GOT3 (cell line): ENCODE results near the gene PTPRD.

Source experiments
- DNase-seq: peaks from one replicate; lab custom pipeline; 2025; ENCODE audit warnings: mixed read lengths; lab: John Stamatoyannopoulos, UW

Gene PTPRD

GRCh38 chr9:9754186-9754585 lies 858.6 kb downstream of the PTPRD start:
- DNase-seq = no peak

- no peak for DNase-seq
These were observed 859.5 kb downstream of the PTPRD start for GRCh38 chr9:9753266-9753665.

GRCh38 chr9:9752722-9753121 lies 860.1 kb downstream of the PTPRD start:
- DNase-seq = no peak

GRCh38 chr9:9751996-9752395 lies 860.8 kb downstream of the PTPRD start:
- DNase-seq = no peak

- no peak for DNase-seq
These were observed 862.1 kb downstream of the PTPRD start for GRCh38 chr9:9750719-9751118.

GRCh38 chr9:9749591-9749990 lies 863.2 kb downstream of the PTPRD start:
- DNase-seq = no peak

- no peak for DNase-seq
These were observed 865.0 kb downstream of the PTPRD start for GRCh38 chr9:9747787-9748186.

- no peak for DNase-seq
These were observed 866.0 kb downstream of the PTPRD start for GRCh38 chr9:9746826-9747225.

- no peak for DNase-seq
These were observed 869.0 kb downstream of the PTPRD start for GRCh38 chr9:9743822-9744221.

- no peak for DNase-seq
These were observed 882.6 kb downstream of the PTPRD start for GRCh38 chr9:9730174-9730573.

GRCh38 chr9:9729082-9729481 lies 883.7 kb downstream of the PTPRD start:
- DNase-seq = no peak

GRCh38 chr9:9719373-9720112 lies 893.3 kb downstream of the PTPRD start:
- DNase-seq = no peak

- no peak for DNase-seq
These were observed 894.1 kb downstream of the PTPRD start for GRCh38 chr9:9718691-9719090.

- no peak for DNase-seq
These were observed 933.4 kb downstream of the PTPRD start for GRCh38 chr9:9679433-9679832.

- DNase-seq = no peak
These were observed 938.3 kb downstream of the PTPRD start for GRCh38 chr9:9674461-9674860.

- DNase-seq = no peak
These were observed 942.3 kb downstream of the PTPRD start for GRCh38 chr9:9670454-9670853.

- DNase-seq = no peak
These were observed 967.8 kb downstream of the PTPRD start for GRCh38 chr9:9645006-9645405.

- DNase-seq = no peak
These were observed 981.5 kb downstream of the PTPRD start for GRCh38 chr9:9631284-9631683.

- no peak for DNase-seq
These were observed 987.6 kb downstream of the PTPRD start for GRCh38 chr9:9625248-9625647.

- DNase-seq = no peak
These were observed 989.3 kb downstream of the PTPRD start for GRCh38 chr9:9623506-9623905.

GRCh38 chr9:9621355-9621940 lies 991.4 kb downstream of the PTPRD start:
- DNase-seq = no peak

- no peak for DNase-seq
These were observed 992.1 kb downstream of the PTPRD start for GRCh38 chr9:9620736-9621135.

GRCh38 chr9:9615086-9615485 lies 997.7 kb downstream of the PTPRD start:
- DNase-seq = no peak

- no peak for DNase-seq
These were observed 998.2 kb downstream of the PTPRD start for GRCh38 chr9:9614607-9615006.
